GM04503 (cell line): Measurements from ENCODE around the gene IQCK.
"Not testable (repeated sequence)": the region's sequence is repeated elsewhere in the genome, so short reads cannot be mapped to it uniquely, and the experiment has no call there.

Experiments used
- DNase-seq: peaks from one replicate; pipeline ENCODE4 v3.0.0-alpha.2; 2012; ENCODE audit warnings: low read depth

Gene IQCK

GRCh38 chr16:19717741-19718623 lies at the start of gene IQCK, which contains the start of gene KNOP1:
IQCK (plus strand) TSS chr16:19718271; CDS start chr16:19718307, 36 bp downstream.
KNOP1 (minus strand) TSS chr16:19718227; CDS start chr16:19715035, 3,192 bp downstream.
- DNase-seq, result peak; percentile 30

- DNase-seq, result no peak
Observed at GRCh38 chr16:19672378-19672777, 45.7 kb upstream of the IQCK start.

- DNase-seq, result no peak
Observed at GRCh38 chr16:19674485-19674884, 43.6 kb upstream of the IQCK start.

- DNase-seq, result no peak
Observed at GRCh38 chr16:19677402-19677801, 40.7 kb upstream of the IQCK start.

- no peak for DNase-seq
Observed at GRCh38 chr16:19678804-19679203, 39.3 kb upstream of the IQCK start.

GRCh38 chr16:19679281-19679680 lies 38.8 kb upstream of the IQCK start:
- not testable (repeated sequence) for DNase-seq

- DNase-seq, result no peak
Observed at GRCh38 chr16:19680881-19681340, 37.2 kb upstream of the IQCK start.

GRCh38 chr16:19681637-19682036 lies 36.4 kb upstream of the IQCK start:
- no peak for DNase-seq

- no peak for DNase-seq
Observed at GRCh38 chr16:19683453-19684236, 34.4 kb upstream of the IQCK start.

- DNase-seq, result no peak
Observed at GRCh38 chr16:19685176-19685575, 32.9 kb upstream of the IQCK start.

GRCh38 chr16:19687279-19687678 lies 30.8 kb upstream of the IQCK start:
- DNase-seq, result no peak

GRCh38 chr16:19688396-19689024 lies 29.6 kb upstream of the IQCK start:
- no peak for DNase-seq

GRCh38 chr16:19689342-19689741 lies 28.7 kb upstream of the IQCK start:
- DNase-seq, result no peak

- no peak for DNase-seq
Observed at GRCh38 chr16:19690196-19690595, 27.9 kb upstream of the IQCK start.

- no peak for DNase-seq
Observed at GRCh38 chr16:19691161-19691711, 26.8 kb upstream of the IQCK start.

- DNase-seq, result no peak
Observed at GRCh38 chr16:19694989-19695388, 23.1 kb upstream of the IQCK start.

- peak; percentile 87 for DNase-seq
Observed at GRCh38 chr16:19696328-19696727, 21.7 kb upstream of the IQCK start.

- DNase-seq, result no peak
Observed at GRCh38 chr16:19696961-19697360, 21.1 kb upstream of the IQCK start.

- DNase-seq, result no peak
Observed at GRCh38 chr16:19697756-19698318, 20.2 kb upstream of the IQCK start.

GRCh38 chr16:19698480-19699465 lies 19.3 kb upstream of the IQCK start:
- peak; percentile 59 for DNase-seq
